22Rv1 (cell line): Measurements from ENCODE around the gene GLIS1.
"Not testable (repeated sequence)": the region's sequence is repeated elsewhere in the genome, so short reads cannot be mapped to it uniquely, and the experiment has no call there.

Experiments
- H3K27ac ChIP-seq: fragments of 450-650 bp; 2 replicates; pipeline ENCODE4 v1.5.1; 2017
- ZFX ChIP-seq: fragments of 450-650 bp; IDR thresholded peaks from 2 replicates; pipeline ENCODE4 v1.6.1; 2017; ENCODE audit warnings: antibody characterized with exemption, borderline replicate concordance
- TF ChIP-seq, protein P1 (sequence below): fragments of 450-650 bp; IDR thresholded peaks from 2 replicates; pipeline ENCODE4 v1.5.1; 2017; ENCODE audit warnings: mild to moderate bottlenecking

Gene GLIS1

DNA sequence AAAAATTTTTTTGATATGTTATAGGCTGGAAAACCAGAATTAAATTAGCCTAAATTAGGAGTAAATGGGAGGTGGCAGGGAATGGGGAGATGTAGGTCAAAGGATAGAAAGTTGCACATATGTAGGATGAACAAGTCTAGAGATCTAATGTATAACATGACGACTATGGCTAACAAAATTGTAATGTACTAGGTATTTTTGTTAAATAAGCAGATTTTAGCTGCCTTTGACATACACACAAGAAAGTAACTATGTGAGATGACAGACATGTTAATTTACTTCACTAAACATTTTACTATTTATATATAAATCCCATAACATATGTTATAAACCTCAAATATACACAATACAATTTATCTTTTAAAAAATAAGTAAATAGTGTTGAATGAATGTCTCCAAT lies 30.2 kb upstream of the GLIS1 start:
- H3K27ac ChIP-seq: no peak overlapping the region
- TF ChIP-seq ZFX: no peak
- TF ChIP-seq, protein P1, sequence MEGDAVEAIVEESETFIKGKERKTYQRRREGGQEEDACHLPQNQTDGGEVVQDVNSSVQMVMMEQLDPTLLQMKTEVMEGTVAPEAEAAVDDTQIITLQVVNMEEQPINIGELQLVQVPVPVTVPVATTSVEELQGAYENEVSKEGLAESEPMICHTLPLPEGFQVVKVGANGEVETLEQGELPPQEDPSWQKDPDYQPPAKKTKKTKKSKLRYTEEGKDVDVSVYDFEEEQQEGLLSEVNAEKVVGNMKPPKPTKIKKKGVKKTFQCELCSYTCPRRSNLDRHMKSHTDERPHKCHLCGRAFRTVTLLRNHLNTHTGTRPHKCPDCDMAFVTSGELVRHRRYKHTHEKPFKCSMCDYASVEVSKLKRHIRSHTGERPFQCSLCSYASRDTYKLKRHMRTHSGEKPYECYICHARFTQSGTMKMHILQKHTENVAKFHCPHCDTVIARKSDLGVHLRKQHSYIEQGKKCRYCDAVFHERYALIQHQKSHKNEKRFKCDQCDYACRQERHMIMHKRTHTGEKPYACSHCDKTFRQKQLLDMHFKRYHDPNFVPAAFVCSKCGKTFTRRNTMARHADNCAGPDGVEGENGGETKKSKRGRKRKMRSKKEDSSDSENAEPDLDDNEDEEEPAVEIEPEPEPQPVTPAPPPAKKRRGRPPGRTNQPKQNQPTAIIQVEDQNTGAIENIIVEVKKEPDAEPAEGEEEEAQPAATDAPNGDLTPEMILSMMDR: no peak

DNA sequence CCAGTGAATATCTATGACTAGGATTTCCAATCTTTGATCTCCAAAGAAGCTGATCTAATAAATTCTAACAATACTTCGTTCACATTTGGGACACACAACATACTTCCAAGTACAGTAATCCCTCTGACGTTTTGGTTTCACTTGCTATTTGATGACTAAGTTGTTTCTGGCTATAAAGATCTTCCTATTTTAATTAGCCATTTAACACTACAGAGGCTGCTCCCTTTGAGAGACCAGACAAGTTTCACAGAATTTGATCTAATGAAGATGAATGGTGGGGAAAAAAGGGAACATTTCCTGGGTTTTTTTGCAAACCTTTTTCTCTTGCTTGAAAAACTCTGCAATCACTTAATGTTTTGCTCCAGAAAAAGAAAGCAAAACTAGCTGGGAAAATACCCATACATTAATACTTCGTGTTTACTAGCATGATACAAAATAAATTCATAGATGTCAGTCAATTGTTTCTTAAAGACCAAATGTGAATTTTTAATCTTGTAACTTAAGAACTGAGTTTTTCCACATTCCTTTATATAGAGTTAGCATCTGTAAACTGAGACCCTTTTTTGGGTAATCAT lies 28.0 kb upstream of the GLIS1 start:
- no peak for TF ChIP-seq ZFX
- TF ChIP-seq, protein P1: no peak
- H3K27ac ChIP-seq: no peak overlapping the region

DNA sequence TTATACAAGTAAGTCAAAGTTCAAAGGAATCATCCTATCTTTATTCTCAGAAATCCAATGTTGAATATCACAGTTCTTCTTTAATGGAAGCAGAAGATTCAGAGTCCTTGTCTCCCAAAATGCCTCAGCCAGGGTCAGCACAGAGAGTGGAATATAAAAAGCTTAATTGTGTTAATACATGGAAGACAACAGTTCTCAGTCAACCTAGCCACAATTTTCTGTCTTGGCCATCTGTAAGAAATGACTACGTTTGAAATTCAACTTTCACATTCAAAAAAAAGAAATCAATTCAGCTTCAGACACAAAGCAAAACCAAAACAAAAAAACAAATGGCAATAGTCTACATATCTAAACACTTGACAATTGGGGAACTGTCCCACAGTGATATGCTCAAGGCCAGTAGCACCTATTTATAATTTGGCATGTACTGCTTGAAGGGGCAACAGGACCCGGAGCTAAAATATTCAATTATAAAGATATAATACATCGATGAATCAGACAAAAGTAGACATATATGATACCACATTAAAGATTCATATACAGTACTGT lies 27.3 kb upstream of the GLIS1 start:
- no peak for TF ChIP-seq ZFX
- TF ChIP-seq, protein P1: no peak
- no peak overlapping the region for H3K27ac ChIP-seq

- TF ChIP-seq, protein P1: no peak
- no peak for TF ChIP-seq ZFX
- H3K27ac ChIP-seq: no peak overlapping the region
Observed at GRCh38 chr1:53765657-53766056, 26.7 kb upstream of the GLIS1 start.

DNA sequence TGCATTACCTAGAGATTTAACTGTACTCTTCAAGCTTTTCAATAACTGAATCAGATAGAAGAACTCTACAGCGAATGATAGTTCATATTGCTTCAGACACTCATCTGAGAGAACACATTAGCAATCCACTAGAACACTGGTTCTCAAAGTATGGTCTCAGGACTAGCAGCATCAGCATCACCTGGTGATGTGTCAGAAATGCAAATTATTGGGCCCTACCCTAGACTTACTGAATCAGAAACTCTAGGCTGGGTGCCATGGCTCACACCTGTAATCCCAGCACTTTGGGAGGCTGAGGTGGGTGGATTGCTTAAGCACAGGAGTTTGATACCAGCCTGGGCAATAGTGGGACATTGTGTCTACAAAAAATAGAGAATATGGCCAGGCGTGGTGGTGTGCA lies 24.9 kb upstream of the GLIS1 start:
- H3K27ac ChIP-seq: no peak overlapping the region
- TF ChIP-seq, protein P1: no peak
- no peak for TF ChIP-seq ZFX

GRCh38 chr1:53763461-53763860 lies 24.5 kb upstream of the GLIS1 start:
- no peak for TF ChIP-seq ZFX
- TF ChIP-seq, protein P1: no peak
- no peak overlapping the region for H3K27ac ChIP-seq

DNA sequence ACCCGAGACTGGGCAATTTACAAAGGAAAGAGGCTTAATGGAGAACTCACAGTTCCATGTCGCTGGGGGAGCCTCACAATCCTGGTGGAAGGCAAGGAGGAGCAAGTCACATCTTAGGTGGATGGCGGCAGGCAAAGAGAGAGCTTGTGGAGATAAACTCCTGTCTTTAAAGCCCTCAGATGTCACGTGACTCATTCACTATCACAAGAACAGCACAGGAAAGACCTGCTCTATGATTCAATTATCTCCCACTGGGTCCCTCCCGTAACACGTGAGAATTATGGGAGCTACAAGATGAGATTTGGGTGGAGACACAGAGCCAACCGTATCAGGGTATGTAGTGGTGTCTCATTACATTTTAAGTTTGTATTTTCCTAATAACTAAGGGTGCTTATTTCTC lies 21.5 kb upstream of the GLIS1 start:
- H3K27ac ChIP-seq: not testable (repeated sequence)

GRCh38 chr1:53755874-53756273 lies 16.9 kb upstream of the GLIS1 start:
- no peak for TF ChIP-seq ZFX
- TF ChIP-seq, protein P1: no peak
- H3K27ac ChIP-seq: no peak overlapping the region
